H9 (cell line): ENCODE results near the gene SELENOK. TPM values are rescaled to one million over a fixed set of nuclear protein-coding genes. Genes with fewer than 3 reads are reported as not detected.

Experiments used
- DNase-seq: peaks from one replicate; pipeline ENCODE4 v3.0.0-alpha.2; 2017
- H2AFZ ChIP-seq: one replicate; pipeline ENCODE4 v1.6.1; 2013; ENCODE audit warnings: mild to moderate bottlenecking, low read length, control low read depth, moderate library complexity
- H2AK5ac ChIP-seq: 2 replicates; pipeline ENCODE4 v1.6.1; 2013; ENCODE audit warnings: low read length, control low read depth, mixed read lengths; ENCODE audit not compliant: insufficient read length
- H2BK120ac ChIP-seq: one replicate; pipeline ENCODE4 v1.6.1; 2013; ENCODE audit warnings: low read depth, mild to moderate bottlenecking, low read length, control low read depth, inconsistent platforms; ENCODE audit not compliant: poor library complexity, severe bottlenecking
- H2BK12ac ChIP-seq: 2 replicates; pipeline ENCODE4 v1.6.1; 2013; ENCODE audit warnings: low read length, control low read depth, mixed read lengths, low read depth; ENCODE audit not compliant: insufficient read length
- H2BK15ac ChIP-seq: 2 replicates; pipeline ENCODE4 v1.6.1; 2013; ENCODE audit warnings: low read depth, low read length, control low read depth
- H2BK20ac ChIP-seq: one replicate; pipeline ENCODE4 v1.6.1; 2013; ENCODE audit warnings: low read depth, mild to moderate bottlenecking, low read length, control low read depth, inconsistent platforms; ENCODE audit not compliant: poor library complexity, severe bottlenecking
- H2BK5ac ChIP-seq: 2 replicates; pipeline ENCODE4 v1.6.1; 2013; ENCODE audit warnings: low read length, control low read depth, mixed read lengths; ENCODE audit not compliant: insufficient read length
- H3K14ac ChIP-seq: 2 replicates; pipeline ENCODE4 v1.6.1; 2013; ENCODE audit warnings: low read length, control low read depth; ENCODE audit not compliant: insufficient read depth
- H3K18ac ChIP-seq: 2 replicates; pipeline ENCODE4 v1.6.1; 2013; ENCODE audit warnings: low read depth, mild to moderate bottlenecking, mixed read lengths, low read length, control low read depth; ENCODE audit not compliant: insufficient read length
- H3K23ac ChIP-seq: 2 replicates; pipeline ENCODE4 v1.6.1; 2013; ENCODE audit warnings: low read length, control low read depth, mixed read lengths, low read depth; ENCODE audit not compliant: insufficient read length
- H3K23me2 ChIP-seq: 2 replicates; pipeline ENCODE4 v1.6.1; 2013; ENCODE audit warnings: low read depth, mild to moderate bottlenecking, mixed read lengths, low read length, control low read depth; ENCODE audit not compliant: insufficient read length, poor library complexity, severe bottlenecking
- H3K27ac ChIP-seq: 2 replicates; pipeline ENCODE4 v1.5.1; 2013; ENCODE audit warnings: low read length, control low read depth, mixed read lengths, low read depth; ENCODE audit not compliant: insufficient read length
- H3K27me3 ChIP-seq: 2 replicates; pipeline ENCODE4 v1.6.1; 2013; ENCODE audit warnings: low read length, control low read depth, inconsistent platforms; ENCODE audit not compliant: insufficient read depth
- H3K4ac ChIP-seq: 2 replicates; pipeline ENCODE4 v1.6.1; 2013; ENCODE audit warnings: low read depth, mild to moderate bottlenecking, control low read depth, inconsistent platforms, low read length, moderate library complexity
- H3K4me1 ChIP-seq: 2 replicates; pipeline ENCODE4 v1.6.1; 2013; ENCODE audit warnings: low read length, control low read depth, inconsistent platforms; ENCODE audit not compliant: insufficient read depth
- H3K4me2 ChIP-seq: 2 replicates; pipeline ENCODE4 v1.6.1; 2013; ENCODE audit warnings: low read length, control low read depth, mixed read lengths; ENCODE audit not compliant: insufficient read length, insufficient read depth
- H3K56ac ChIP-seq: 2 replicates; pipeline ENCODE4 v1.6.1; 2013; ENCODE audit warnings: low read depth, mild to moderate bottlenecking, mixed read lengths, low read length, control low read depth; ENCODE audit not compliant: insufficient read length
- H3K79me1 ChIP-seq: 2 replicates; pipeline ENCODE4 v1.6.1; 2013; ENCODE audit warnings: low read depth, mild to moderate bottlenecking, moderate library complexity, low read length, control low read depth, inconsistent platforms; ENCODE audit not compliant: insufficient read depth, poor library complexity, severe bottlenecking
- H3K79me2 ChIP-seq: 2 replicates; pipeline ENCODE4 v1.6.1; 2013; ENCODE audit warnings: low read length, control low read depth, inconsistent platforms; ENCODE audit not compliant: insufficient read depth
- H3K9ac ChIP-seq: 2 replicates; pipeline ENCODE4 v1.6.1; 2013; ENCODE audit warnings: low read length, control low read depth, mixed read lengths; ENCODE audit not compliant: insufficient read length; ENCODE audit errors: extremely low read depth
- H3K9me3 ChIP-seq: one replicate; pipeline ENCODE4 v1.6.1; 2013; ENCODE audit warnings: low read depth, low read length, inconsistent platforms; ENCODE audit not compliant: control insufficient read depth
- H3T11ph ChIP-seq: one replicate; pipeline ENCODE4 v1.6.1; 2013; ENCODE audit warnings: mild to moderate bottlenecking, low read length, control low read depth, inconsistent platforms
- H4K20me1 ChIP-seq: one replicate; pipeline ENCODE4 v1.6.1; 2013; ENCODE audit not compliant: control insufficient read depth, insufficient read length, insufficient read depth
- H4K5ac ChIP-seq: 2 replicates; pipeline ENCODE4 v1.6.1; 2013; ENCODE audit warnings: low read depth, mild to moderate bottlenecking, mixed read lengths, low read length, control low read depth; ENCODE audit not compliant: insufficient read length
- H4K8ac ChIP-seq: replicated peaks from 2 replicates; pipeline ENCODE4 v1.6.1; 2013; ENCODE audit warnings: low read length, control low read depth, mixed read lengths, low read depth; ENCODE audit not compliant: insufficient read length
- H4K91ac ChIP-seq: 2 replicates; pipeline ENCODE4 v1.6.1; 2013; ENCODE audit warnings: low read depth, mild to moderate bottlenecking, moderate library complexity, mixed read lengths, low read length, control low read depth; ENCODE audit not compliant: insufficient read length
- H3K27ac Mint-ChIP-seq, 3 experiments: 2 replicates in 2 of 3; 3 replicates in 1 of 3; pipeline ENCODE4 v1.8.0; 2020 to 2021; ENCODE audit warnings: mixed read lengths in 3 of 3, mild to moderate bottlenecking in 1 of 3, moderate library complexity in 1 of 3
- H3K27me3 Mint-ChIP-seq: 2 replicates; pipeline ENCODE4 v1.8.0; 2021; ENCODE audit warnings: low read depth, mild to moderate bottlenecking, moderate library complexity, mixed read lengths
- H3K36me3 Mint-ChIP-seq, 3 experiments: 2 replicates in 2 of 3; 3 replicates in 1 of 3; pipeline ENCODE4 v1.8.0; 2020 to 2021; ENCODE audit warnings: low read depth in 3 of 3, mixed read lengths in 3 of 3; ENCODE audit not compliant: insufficient read depth in 1 of 3
- H3K4me1 Mint-ChIP-seq, 2 experiments: 2 replicates each; pipeline ENCODE4 v1.8.0; 2020; ENCODE audit warnings: mixed read lengths in 2 of 2
- H3K4me3 Mint-ChIP-seq, 2 experiments: 2 replicates in 1 of 2; 3 replicates in 1 of 2; pipeline ENCODE4 v1.8.0; 2020 to 2021; ENCODE audit warnings: mild to moderate bottlenecking in 2 of 2, mixed read lengths in 2 of 2, moderate library complexity in 1 of 2
- H3K9me3 Mint-ChIP-seq, 2 experiments: 2 replicates in 1 of 2; 3 replicates in 1 of 2; pipeline ENCODE4 v1.8.0; 2020; ENCODE audit warnings: mild to moderate bottlenecking in 2 of 2, mixed read lengths in 2 of 2, moderate library complexity in 1 of 2
- CTCF ChIP-seq: fragments of 200-600 bp; sonication (generic); conservative IDR thresholded peaks from 3 replicates; pipeline ENCODE4 v1.8.0; 2021; ENCODE audit warnings: antibody characterized with exemption, mild to moderate bottlenecking
- WGBS: extraction: QIAGEN DNeasy Blood & Tissue Kit; methylation state at CpG from one replicate; pipeline ENCODE4 v1.1.7; 2013; ENCODE audit warnings: missing lambda C conversion rate, low lambda C conversion rate, mixed read lengths; ENCODE audit not compliant: insufficient read length; ENCODE audit errors: extremely low coverage; 5-methylcytosine and 5-hydroxymethylcytosine counted together
- total RNA-seq: library from RNA; stranded (reverse); gene quantifications from 2 replicates; pipeline ENCODE4 v1.2.1, GENCODE V29; 2021

The SELENOK gene
- total RNA-seq, 1 experiment from 2014 or later, result 34.6 TPM

DNA sequence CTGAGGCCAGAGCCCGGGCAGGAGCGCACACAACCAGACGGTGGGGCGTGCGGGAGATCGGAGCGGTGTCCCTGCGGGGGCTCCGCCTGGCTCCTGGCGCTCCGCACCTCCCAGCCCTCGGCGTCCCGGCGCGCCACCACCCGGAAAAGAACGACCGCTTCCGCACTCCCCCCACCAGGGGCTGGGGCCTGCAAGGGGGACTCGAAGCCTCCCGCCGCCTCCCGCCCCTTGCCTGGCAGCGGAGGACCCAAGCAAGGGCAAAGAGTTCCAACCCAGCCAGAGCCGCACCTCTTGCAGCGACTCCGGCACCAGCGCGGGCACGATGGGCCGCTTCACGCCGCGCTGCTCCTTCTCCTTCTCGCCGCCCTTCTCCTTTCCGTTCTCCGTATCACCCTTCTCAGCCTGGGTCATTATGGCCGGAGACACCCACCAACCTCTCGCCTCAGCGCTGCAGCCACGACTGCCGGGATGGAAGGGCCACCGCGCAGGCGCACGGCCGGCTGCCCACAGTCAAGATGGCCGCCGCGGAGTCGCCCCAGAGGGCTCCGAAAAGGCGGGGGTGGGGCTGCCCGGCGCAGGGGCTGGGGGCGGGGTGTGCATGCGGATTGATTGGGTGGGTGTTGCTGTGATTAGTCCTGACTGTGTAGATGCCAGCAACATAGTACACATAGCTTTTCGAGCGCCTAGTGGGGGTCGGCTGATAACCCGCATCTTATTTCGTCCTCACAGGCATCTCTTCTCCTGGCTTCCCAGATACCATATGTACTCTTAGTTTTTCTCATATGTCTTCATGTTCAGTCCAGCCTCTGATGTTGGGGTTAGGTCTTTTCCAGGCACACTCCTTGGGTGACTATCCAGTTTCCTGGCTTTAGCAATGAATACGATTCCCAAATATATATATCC is 9.7 kb downstream of the SELENOK start, which contains the start of gene ACTR8:
ACTR8 (minus strand) TSS at position 462 of the 903 bp plus-strand sequence; CDS start at position 411, 51 bp downstream.
- peak within 1 kb of the TSS; percentile 97 to 98 (median 98) for H3K27ac Mint-ChIP-seq
- Histone ChIP-seq H2AFZ (no peak within 1 kb of the TSS), H3K23me2 (peaks cover 9% of the 10 kb centered on the region), H3K27ac (no peak within 1 kb of the TSS), H4K20me1 (no peaks in the 10 kb centered on the region), H3K79me1 (no peaks in the 10 kb centered on the region), H3K56ac (no peak within 1 kb of the TSS), H3K79me2 (no peaks in the 10 kb centered on the region), H2BK15ac (no peak within 1 kb of the TSS), H4K5ac (no peak within 1 kb of the TSS), H3K4me1 (peaks cover 5% of the 10 kb centered on the region; the same call in 1 of the 2 replicates), H2AK5ac (no peak within 1 kb of the TSS), H3K23ac (no peak within 1 kb of the TSS), H4K8ac (no peak within 1 kb of the TSS), H3K18ac (peak within 1 kb of the TSS; percentile 96), H3K4ac (no peak within 1 kb of the TSS), H3K9ac (peak within 1 kb of the TSS; percentile 90), H3K27me3 (no peaks in the 10 kb centered on the region), H3K4me2 (peak within 1 kb of the TSS; percentile 86), H2BK20ac (no peak within 1 kb of the TSS), H3T11ph (no peak within 1 kb of the TSS), H4K91ac (no peak within 1 kb of the TSS), H2BK12ac (no peak within 1 kb of the TSS), H2BK120ac (no peak within 1 kb of the TSS), H3K9me3 (no peaks in the 10 kb centered on the region), H2BK5ac (no peak within 1 kb of the TSS), H3K14ac (peak within 1 kb of the TSS; percentile 98)
- H3K27me3 Mint-ChIP-seq, result no peaks in the 10 kb centered on the region
- peak; percentile 41; the same call in 2 of the 3 replicates for TF ChIP-seq CTCF
- H3K9me3 Mint-ChIP-seq, result no peaks in the 10 kb centered on the region
- WGBS, result no CpG with 5 or more reads among the region's 65 CpGs
- H3K4me3 Mint-ChIP-seq, result peak within 1 kb of the TSS; percentile 96 to 99
- peaks cover 17 to 44% (median 44%) of the 10 kb centered on the region in 3 experiments; a peak in 6 of 7 replicates for H3K36me3 Mint-ChIP-seq
- peaks cover 11 to 12% of the 10 kb centered on the region in 2 experiments for H3K4me1 Mint-ChIP-seq
- peak; percentile 93 for DNase-seq
